GM19239 (cell line): ENCODE results near the gene RALY.
"Not testable (repeated sequence)": the region's sequence is repeated elsewhere in the genome, so short reads cannot be mapped to it uniquely, and the experiment has no call there.

ENCODE experiments used
- DNase-seq: peaks from one replicate; pipeline ENCODE4 v3.0.0; 2011; ENCODE audit warnings: low spot score; ENCODE audit not compliant: insufficient read length
- FAIRE-seq: peaks from 2 replicates; lab custom pipeline; 2011; peaks lifted over from hg19 to GRCh38; lab: Jason Lieb, UNC

RALY gene

GRCh38 chr20:34127792-34128191, 134.1 kb downstream of the RALY start:
- no peak for FAIRE-seq
- DNase-seq = no peak

DNA sequence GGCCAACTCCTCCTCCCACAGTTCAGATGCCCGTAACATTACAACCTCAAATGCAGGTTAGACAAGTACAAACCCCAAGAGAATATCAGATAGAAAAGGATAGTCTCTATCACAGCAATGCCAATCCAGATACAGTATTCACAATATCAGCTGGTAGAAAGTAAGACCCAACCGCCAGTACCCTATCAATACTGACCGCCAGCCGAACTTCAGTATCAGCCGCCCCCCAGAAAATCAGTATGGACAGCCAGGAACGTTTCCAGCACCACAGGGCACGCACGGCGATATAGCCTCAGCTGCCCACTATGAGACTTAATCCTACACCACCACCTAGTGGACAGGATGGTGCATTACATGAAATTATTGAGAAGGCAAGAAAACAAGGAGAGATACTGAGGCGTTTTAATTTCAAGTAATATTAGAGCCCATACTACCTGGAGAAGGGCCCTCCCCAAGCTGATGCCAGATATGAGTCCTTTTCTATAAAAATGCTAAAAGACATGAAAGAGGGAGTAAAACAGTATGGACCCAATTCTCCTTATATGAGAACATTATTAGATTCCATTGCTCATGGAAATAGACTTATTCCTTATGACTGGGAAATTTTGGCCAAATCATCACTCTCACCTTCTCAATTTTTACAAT, 135.9 kb downstream of the RALY start:
- FAIRE-seq (peak; percentile 84), DNase-seq (peak; percentile 78)

DNA sequence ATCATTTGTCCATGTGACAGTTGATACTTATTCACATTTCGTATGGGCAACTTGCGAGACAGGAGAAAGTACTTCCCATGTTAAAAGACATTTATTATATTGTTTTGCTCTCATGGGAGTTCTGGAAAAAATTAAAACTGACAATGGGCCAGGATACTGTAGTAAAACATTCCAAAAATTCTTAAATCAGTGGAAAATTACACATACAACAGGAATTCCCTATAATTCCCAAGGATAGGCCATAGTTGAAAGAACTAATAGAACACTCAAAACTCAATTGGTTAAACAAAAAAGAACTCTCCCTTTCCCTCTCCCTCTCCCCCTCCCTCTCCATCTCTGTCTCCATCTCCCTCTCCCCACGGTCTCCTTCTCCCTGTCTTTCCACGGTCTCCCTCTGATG, 137.8 kb downstream of the RALY start:
- no peak for FAIRE-seq
- no peak for DNase-seq

DNA sequence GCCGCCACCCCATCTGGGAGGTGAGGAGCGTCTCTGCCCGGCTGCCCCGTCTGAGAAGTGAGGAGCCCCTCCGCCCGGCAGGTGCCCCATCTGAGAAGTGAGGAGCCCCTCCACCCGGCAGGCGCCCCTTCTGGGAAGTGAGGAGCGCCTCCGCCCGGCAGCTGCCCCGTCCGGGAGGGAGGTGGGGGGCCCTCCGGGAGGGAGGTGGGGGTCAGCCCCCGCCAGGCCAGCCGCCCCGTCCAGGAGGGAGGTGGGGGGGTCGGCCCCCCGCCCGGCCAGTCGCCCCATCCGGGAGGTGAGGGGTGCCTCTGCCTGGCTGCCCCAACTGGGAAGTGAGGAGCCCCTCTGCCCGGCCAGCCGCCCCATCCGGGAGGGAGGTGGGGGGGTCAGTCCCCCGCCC, 138.8 kb downstream of the RALY start:
- not testable (repeated sequence) for DNase-seq, FAIRE-seq

DNA sequence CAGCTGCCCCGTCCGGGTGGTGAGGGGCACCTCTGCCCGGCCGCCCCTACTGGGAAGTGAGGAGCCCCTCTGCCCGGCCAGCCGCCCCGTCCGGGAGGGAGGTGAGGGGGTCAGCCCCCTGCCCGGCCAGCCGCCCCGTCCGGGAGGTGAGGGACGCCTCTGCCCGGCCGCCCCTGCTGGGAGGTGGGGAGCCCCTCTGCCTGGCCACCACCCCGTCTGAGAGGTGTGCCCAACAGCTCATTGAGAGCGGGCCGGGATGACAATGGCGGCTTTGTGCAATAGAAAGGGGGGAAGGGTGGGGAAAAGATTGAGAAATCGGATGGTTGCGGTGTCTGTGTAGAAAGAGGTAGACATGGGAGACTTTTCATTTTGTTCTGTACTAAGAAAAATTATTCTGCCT, 139.2 kb downstream of the RALY start:
- DNase-seq, FAIRE-seq: not testable (repeated sequence)

- DNase-seq, FAIRE-seq: not testable (repeated sequence)
Observed at GRCh38 chr20:34133365-34133860, 139.7 kb downstream of the RALY start.
